SK-N-DZ (cell line): ENCODE results near the gene TNFSF15.
"Not testable (repeated sequence)": the region's sequence is repeated elsewhere in the genome, so short reads cannot be mapped to it uniquely, and the experiment has no call there.

Experiments
- DNase-seq: peaks from one replicate; pipeline ENCODE4 v3.0.0-alpha.2; 2015; ENCODE audit warnings: low spot score

Gene TNFSF15

DNA sequence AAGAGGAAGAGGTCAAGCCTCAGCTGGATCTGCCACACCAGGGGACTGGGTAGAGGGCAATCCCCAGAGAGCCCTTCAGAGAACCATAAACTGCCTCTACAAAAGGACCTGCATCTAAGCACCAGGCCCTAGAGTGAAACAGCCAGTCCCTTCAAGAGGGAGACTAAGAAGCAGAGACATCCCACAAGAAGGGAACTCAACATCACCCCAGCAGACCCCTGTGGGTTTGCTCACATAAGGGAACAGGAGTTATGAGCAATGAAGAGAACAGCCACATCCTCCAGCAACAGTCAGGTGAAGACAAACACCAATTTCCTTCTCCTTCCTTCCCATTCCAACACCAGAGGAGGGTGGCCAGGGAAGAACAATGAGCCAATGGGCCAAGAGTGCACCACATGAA is 48.9 kb downstream of the TNFSF15 start:
- no peak for DNase-seq

DNA sequence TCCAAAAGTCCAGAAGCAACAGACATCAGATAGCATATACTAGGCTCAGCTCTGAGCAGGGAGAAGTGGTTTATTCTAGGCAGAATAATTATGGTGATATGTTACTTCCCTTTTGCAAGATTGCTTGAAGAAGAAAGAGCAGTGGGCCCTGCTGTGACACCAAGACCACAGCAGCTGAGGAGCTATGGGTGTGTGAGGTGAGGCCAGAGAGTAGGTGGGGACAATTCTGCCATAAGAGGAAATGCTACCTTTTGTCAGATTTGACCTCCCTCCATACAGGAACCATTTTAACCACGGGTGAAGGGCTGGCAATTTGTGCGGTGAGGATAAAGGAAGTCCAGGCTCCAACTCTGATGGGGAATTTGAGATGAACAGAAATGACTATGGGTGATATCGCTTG is 51.3 kb downstream of the TNFSF15 start:
- no peak for DNase-seq

DNA sequence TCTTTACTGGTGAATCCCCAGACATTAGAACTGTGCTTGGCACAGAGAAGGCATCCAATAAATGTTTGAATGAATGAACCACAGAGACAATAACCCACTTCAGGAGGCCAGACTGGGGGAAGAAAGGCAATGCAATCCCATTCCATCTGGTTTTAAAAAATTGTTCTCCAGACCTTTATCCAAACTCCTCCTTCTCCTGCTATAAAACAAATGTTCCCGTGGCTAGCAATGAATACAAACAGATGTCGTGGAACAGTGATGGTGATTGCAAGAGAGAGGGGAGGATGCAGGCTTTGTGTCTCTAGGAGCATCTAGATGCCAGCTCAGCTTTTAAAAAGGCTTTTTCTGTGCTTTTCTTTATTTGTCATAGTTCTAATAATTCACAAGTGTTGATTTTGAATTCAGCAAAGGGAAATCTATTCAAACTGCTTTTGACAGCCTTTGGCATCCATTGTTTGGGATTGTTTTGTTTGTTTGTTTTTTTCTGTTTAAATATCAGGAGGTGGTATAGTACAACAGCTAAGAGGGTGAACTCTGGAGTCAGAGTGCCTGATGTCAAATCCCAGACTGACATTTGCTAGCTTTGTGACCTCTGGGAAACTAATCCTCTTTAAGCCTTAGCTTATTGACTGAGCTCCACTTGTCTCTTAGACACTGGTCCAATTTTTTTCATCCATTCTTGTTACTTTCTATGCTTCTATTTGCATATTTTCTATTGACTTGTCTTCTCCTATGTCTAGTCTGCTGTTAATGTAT is 59.1 kb downstream of the TNFSF15 start:
- no peak for DNase-seq

DNA sequence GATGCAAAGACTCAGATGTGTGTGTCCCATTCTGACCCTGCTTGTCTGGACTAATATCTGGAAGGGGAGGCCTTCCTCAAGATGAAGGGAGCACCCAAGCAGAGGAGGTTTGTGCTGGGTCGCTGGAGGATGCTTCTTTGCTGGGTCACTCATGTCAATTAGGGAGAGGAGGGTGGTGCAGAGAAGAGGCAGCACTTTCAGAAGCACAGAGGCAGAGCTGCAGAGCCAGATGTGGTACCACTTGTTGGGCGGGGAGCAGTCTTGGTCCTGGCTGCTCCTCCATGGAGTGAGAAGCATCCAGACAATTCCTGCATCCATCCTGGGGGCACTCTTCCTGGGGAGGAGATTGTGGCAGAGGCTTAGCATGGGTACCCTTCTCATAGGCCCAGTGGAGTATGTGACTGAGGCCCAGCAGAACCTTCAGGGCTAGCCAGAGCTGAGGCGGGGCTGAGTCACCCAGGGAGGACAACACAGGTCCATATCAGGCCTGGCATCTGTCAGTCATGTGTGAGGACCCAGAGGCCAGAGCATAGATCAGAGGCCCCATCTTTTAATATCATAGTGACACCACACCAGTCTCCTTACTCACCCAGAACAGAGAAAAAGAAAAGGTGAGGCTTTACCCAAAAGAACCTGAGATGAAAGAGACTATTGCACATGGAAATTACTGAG is 59.8 kb downstream of the TNFSF15 start:
- no peak for DNase-seq

DNA sequence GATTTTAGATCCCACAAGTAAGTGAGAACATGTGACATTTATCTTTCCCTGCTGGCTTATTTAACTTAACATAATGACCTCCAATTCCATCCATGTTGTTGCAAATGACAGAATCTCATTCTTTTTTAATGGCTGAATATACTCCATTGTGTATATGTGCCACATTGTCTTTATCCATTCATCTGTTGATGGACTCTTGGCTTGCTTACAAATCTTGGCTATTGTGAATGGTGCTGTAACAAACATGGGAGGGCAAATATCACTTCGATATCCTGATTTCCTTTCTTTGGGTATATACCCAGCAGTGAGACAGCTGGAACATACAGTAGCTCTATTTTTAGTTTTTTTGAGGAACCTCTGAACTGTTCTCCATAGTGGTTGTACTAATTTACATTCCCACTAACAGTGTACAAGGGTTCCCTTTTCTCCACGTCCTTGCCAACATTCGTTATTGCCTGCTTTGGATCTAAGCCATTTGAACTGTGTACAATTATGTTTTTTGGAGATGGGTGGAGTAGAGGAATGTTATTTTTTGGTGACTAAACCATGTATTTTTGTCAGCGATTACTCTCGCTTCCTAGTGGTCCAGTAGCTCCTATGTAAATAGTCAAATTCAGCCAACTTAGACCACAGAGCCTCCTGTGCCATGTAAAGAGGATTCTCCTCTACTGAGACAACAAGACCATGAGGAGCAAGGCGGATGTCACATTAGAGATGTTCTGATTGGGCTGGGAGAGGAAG is 60.6 kb downstream of the TNFSF15 start:
- DNase-seq, result no peak

DNA sequence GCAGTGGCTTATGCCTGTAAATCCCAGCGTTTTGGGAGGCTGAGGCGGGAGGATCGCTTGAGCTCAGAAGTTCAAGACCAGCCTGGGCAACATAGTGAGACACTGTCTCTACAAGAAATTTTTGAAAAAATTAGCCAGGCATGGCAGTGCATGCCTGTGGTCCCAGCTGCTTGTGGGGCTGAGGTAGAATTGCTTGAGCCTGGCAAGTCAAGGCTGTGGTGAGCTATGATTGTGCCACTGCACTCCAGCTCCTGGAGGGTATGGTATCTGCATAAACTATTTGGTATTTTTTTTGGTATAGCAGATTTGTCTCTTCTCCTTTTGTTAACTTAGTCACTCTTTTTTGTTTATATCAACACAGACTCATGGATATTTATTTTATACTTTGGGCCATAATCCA is 62.4 kb downstream of the TNFSF15 start:
- no peak for DNase-seq

DNA sequence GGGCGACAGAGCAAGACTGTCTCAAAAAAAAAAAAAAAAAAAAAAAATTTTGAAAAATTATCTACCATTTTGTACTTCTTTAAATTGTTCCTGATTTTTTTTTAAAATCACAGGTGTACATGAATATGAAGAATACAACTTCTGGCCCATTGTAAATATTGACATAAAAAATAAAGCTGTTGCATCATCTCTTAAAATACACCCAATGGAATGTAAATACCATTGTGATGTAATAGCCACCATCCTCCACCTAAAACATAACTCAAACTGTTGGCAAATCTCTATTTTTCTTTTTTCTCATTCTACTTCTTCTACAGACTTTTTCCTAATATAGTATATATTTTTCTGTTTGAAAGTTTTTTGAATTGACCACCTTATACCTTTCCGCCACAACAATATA is 62.9 kb downstream of the TNFSF15 start:
- DNase-seq, result no peak

DNA sequence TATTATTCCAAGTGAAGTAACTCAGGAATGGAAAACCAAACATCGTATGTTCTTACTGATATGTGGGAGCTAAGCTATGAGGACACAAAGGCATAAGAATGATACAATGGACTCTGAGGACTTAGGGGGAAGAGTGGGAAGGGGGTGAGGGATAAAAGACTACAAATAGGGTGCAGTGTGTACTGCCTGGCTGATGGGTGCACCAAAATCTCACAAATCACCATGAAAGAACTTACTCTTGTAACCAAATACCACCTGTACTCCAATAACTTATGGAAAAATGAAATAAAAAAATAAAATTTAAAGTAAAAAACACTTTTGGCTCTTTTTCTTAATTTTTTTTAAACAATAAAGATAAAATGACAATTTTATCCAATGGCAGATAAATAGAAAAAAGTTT is 64.3 kb downstream of the TNFSF15 start:
- not testable (repeated sequence) for DNase-seq

DNA sequence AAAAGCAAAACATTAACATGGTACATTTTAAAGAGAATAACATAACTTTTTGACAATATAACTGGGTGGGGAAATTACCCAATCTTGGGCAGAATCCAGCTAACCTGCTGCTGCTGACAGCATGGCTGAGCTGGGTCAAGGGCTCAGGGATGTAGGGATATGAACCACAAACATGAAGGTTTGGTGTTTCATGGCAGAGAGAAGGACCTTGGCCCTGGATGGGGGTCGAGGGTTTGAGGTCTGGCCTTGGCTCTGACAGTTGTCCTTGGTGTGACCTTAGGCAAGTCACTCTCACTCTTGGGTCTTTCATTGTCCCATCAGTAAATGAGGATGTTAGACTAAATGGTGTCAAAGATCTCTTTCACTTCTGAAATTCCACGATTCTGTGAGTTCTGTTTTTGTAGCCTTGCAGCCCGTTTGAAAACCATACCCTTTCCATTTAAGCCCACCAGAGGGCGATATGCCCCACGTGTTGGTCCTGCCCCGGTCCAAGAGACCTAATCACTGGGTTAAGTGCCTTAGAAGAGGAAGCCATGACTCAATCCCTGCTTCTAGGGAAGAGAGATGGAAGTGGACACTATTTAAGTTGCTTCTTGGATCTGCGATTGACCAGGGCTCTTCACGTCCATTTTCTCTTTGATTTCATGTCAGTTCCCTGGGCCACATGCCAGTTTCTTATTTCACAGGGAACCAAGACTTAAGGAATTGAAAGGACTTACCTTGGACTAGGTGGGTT is 67.1 kb downstream of the TNFSF15 start:
- peak; percentile 38 for DNase-seq

DNA sequence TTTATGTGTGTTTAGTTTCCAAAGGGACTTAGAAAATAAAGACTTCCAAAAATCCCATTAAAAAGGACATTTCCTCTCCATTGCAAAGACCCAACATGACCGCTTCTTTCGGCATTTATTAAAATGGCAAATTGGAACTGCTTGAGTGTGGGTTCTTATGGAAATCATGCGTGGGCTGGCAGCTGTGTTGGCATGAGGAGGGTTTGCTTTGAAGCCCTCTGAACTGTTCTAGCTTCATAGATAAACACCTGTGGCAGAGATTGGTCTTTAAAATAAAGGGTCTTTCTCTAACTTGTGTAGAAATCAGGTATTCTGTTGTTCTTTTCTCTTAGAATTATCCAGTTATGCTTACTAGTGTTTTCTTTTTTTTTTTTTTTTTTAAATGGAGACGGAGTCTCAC is 68.0 kb downstream of the TNFSF15 start:
- no peak for DNase-seq

DNA sequence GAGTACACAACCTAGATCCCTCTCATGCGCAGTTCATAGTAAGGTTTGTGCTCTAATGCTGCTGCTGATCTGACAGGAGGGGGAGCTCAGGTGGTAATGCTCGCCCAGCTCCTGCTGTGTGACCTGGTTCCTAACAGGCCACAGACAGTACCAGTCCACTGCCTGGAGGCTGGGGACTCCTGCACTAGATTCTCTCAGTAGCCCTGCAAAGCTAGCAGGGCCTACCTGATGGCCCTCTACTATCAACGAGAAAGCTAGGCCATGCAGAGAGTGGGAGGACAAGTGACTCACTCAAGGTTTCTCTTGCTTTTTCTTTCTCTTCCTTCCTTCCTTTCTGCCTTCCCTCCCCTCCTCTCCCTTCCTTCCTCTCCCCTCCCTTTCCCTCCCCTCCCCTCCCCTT is 68.7 kb downstream of the TNFSF15 start:
- DNase-seq, result no peak

DNA sequence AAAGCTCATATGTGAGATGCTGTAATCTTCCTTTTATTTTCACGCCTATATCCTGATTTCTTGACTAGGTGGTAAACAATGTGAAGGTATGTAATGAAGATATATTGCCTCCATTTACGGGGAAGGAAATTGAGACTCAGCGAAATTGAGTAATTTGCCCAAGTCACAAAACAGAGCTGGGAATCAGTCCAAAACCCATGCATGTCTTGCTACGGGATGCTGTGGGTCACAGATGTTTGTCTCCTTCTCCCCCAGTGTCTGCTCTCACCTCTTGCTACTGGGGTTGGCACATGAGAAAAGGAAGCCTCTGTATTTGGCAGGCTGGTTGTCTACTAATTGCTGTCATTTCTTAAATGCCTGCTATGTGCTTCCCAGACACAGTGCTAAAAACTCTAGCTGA is 70.1 kb downstream of the TNFSF15 start:
- no peak for DNase-seq

DNA sequence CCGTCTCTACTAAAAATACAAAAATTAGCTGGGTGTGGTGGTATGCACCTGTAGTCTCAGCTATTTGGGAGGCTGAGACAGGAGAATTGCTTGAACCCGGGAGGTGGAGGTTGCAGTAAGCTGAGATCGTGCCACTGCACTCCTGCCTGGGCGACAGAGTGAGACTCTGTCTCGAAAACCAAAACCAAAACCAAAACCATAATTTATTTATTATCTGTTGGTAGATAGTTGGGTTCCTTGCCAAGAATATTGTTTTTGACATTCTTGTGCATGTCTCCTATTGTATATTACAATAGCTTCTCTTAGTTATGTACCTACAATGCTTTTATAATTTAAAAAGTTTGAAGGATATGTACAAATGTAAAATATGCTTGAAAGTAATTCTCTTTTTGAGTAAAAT is 70.7 kb downstream of the TNFSF15 start:
- DNase-seq, result not testable (repeated sequence)
